ENCODE data around the gene MAST4.

The MAST4 gene

DNA sequence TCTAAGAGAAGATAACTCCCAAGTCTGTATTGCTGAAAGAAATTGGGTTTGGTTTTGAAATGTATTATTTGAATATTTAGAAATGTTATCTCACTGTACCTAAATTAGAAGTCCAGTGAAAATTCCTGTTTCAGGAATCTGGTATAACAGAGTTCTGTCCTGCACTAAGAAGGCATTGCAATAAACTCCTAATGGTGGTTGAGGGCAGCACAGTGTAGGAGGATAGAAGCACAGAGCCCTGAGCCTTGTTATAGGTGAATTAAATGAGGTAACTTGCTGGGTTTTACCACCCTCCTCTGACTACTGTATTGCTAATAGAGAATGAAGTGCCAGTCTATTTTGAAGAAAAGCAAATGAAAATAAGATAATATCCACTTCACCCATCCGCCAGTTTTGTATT, 457.0 kb downstream of the MAST4 start:
- Mint-ChIP-seq H3K27ac (no peak overlapping the region), H3K4me3 (no peak overlapping the region), H3K27me3 (no peaks in the 10 kb centered on the region), H3K9me3 (no peaks in the 10 kb centered on the region), H3K36me3 (ENCODE audit: insufficient read depth) (no peaks in the 10 kb centered on the region), H3K4me1 (ENCODE audit: low read depth in 2 of 2) (peaks cover 5 to 7% of the 10 kb centered on the region in 2 donors)
- ATAC-seq (replicated peaks) (no peak), DNase-seq (no peak)

DNA sequence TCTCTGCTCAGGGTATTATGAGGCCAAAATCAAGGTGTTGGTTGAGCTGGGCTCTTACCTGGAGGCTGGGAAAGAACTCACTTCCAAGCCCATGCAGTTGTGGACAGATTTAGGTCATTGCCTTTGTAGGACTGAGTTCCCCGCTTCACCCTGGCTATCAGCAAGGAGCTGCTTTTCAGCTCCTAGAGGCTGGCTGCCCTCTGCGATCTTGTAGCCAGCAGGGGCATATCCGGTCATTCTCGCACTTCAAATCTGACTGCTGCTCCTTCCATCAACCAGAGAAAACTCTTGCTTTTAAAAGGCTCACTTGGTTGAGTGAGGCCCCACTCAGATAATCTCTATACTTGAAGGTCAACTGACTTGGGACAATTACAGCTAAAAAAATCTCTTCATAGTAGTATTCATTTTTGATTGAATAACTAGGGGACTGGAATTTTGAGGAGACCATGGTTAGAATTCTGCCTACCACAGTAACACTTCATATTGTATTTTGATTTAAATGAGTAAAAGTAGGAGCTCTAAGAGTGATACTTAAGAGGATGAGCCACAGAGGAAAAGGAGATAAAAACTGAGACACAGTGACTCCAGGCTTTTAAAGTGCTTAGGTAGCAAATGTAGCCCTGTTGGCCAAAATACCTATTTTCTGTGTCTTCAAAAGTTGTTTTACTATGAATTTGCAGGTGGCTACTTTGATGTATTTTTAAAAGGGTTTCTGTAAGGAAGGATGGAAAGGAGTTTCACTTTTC, 463.0 kb downstream of the MAST4 start:
- Mint-ChIP-seq H3K9me3 (no peaks in the 10 kb centered on the region), H3K4me3 (no peak overlapping the region), H3K27me3 (no peaks in the 10 kb centered on the region), H3K36me3 (ENCODE audit: insufficient read depth) (no peaks in the 10 kb centered on the region), H3K4me1 (ENCODE audit: low read depth in 2 of 2) (no peaks in the 10 kb centered on the region), H3K27ac (no peak overlapping the region)
- DNase-seq, result no peak
- ATAC-seq (replicated peaks), result no peak

GRCh38 chr5:67059744-67060490, 463.7 kb downstream of the MAST4 start:
- H3K9me3 Mint-ChIP-seq, result no peaks in the 10 kb centered on the region
- no peaks in the 10 kb centered on the region for H3K4me1 Mint-ChIP-seq (ENCODE audit: low read depth in 2 of 2)
- no peak overlapping the region for H3K4me3 Mint-ChIP-seq
- no peaks in the 10 kb centered on the region for H3K27me3 Mint-ChIP-seq
- no peaks in the 10 kb centered on the region for H3K36me3 Mint-ChIP-seq (ENCODE audit: insufficient read depth)
- DNase-seq, result no peak
- no peak for ATAC-seq (replicated peaks)
- H3K27ac Mint-ChIP-seq, result no peak overlapping the region

GRCh38 chr5:67061511-67061910, 465.3 kb downstream of the MAST4 start:
- Mint-ChIP-seq H3K4me1 (ENCODE audit: low read depth in 2 of 2) (peaks cover 3 to 6% of the 10 kb centered on the region in 2 donors), H3K27me3 (no peaks in the 10 kb centered on the region), H3K4me3 (no peak overlapping the region), H3K27ac (no peak overlapping the region), H3K36me3 (ENCODE audit: insufficient read depth) (no peaks in the 10 kb centered on the region), H3K9me3 (no peaks in the 10 kb centered on the region)
- DNase-seq, result no peak
- no peak for ATAC-seq (replicated peaks)

DNA sequence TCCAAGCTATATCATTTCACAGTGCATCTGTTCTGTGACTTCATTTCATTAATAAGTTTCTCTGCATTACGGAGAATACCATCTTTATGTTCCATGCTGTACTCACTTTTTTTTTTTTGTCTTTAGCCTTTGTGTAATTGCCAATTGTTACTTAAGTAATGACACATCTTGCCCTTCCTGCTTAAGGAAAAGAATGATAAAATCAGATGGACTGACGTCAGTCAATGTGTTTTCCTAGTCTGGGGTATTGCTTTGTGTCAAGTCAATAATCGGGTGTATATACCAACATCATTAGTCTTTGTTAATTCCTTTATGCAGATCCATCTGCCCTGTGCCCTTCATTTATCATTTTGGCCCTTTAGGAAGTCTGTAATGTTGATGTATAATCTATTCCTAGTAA, 466.9 kb downstream of the MAST4 start:
- H3K27me3 Mint-ChIP-seq, result no peaks in the 10 kb centered on the region
- H3K9me3 Mint-ChIP-seq, result no peaks in the 10 kb centered on the region
- H3K36me3 Mint-ChIP-seq (ENCODE audit: insufficient read depth), result no peaks in the 10 kb centered on the region
- ATAC-seq (replicated peaks) (no peak), DNase-seq (no peak)
- H3K27ac Mint-ChIP-seq, result no peak overlapping the region
- no peak overlapping the region for H3K4me3 Mint-ChIP-seq
- H3K4me1 Mint-ChIP-seq (ENCODE audit: low read depth in 2 of 2), result peaks cover 3 to 6% of the 10 kb centered on the region in 2 donors

- Mint-ChIP-seq H3K4me3 (no peak overlapping the region), H3K4me1 (ENCODE audit: low read depth in 2 of 2) (peaks cover 3 to 6% of the 10 kb centered on the region in 2 donors), H3K36me3 (ENCODE audit: insufficient read depth) (no peaks in the 10 kb centered on the region), H3K27me3 (no peaks in the 10 kb centered on the region), H3K27ac (no peak overlapping the region), H3K9me3 (no peaks in the 10 kb centered on the region)
- no peak for DNase-seq
- ATAC-seq (replicated peaks), result no peak
Measured at GRCh38 chr5:67063791-67064190, 467.6 kb downstream of the MAST4 start.

DNA sequence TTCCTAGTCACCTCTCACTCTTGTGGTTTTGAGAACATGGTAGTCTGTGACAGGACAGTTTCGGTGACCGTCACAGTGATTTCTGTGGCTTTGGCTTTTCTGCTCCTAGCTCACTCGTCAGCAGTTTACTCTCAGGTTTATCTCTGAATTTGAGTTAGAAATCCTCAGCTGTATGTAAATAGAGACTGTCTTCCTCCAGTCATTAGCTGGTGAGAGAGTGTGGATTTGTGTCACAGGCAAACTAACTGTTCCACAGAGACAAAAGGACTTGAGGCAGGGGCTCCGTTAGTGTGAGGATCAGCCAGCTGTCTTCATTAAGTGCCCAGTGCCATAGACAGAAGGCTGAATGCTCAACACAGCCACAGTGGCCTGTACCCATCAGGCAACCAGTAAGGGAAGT, 469.0 kb downstream of the MAST4 start:
- no peak for DNase-seq
- ATAC-seq (replicated peaks), result no peak
- H3K27ac Mint-ChIP-seq, result no peak overlapping the region
- H3K27me3 Mint-ChIP-seq, result no peaks in the 10 kb centered on the region
- H3K9me3 Mint-ChIP-seq, result no peaks in the 10 kb centered on the region
- no peak overlapping the region for H3K4me3 Mint-ChIP-seq
- H3K36me3 Mint-ChIP-seq (ENCODE audit: insufficient read depth), result no peaks in the 10 kb centered on the region
- peaks cover 3 to 6% of the 10 kb centered on the region in 2 donors for H3K4me1 Mint-ChIP-seq (ENCODE audit: low read depth in 2 of 2)

- Mint-ChIP-seq H3K9me3 (no peaks in the 10 kb centered on the region), H3K4me3 (no peak overlapping the region), H3K27me3 (no peaks in the 10 kb centered on the region), H3K4me1 (ENCODE audit: low read depth in 2 of 2) (peaks cover 3 to 6% of the 10 kb centered on the region in 2 donors), H3K36me3 (ENCODE audit: insufficient read depth) (no peaks in the 10 kb centered on the region), H3K27ac (no peak overlapping the region)
- ATAC-seq (replicated peaks) (no peak), DNase-seq (no peak)
Measured at GRCh38 chr5:67065696-67066095, 469.5 kb downstream of the MAST4 start.

GRCh38 chr5:67066815-67067214, 470.6 kb downstream of the MAST4 start:
- Mint-ChIP-seq H3K27me3 (no peaks in the 10 kb centered on the region), H3K27ac (no peak overlapping the region), H3K9me3 (no peaks in the 10 kb centered on the region), H3K4me3 (no peak overlapping the region), H3K36me3 (ENCODE audit: insufficient read depth) (no peaks in the 10 kb centered on the region), H3K4me1 (ENCODE audit: low read depth in 2 of 2) (peaks cover 3 to 6% of the 10 kb centered on the region in 2 donors)
- ATAC-seq (replicated peaks) (no peak), DNase-seq (no peak)

DNA sequence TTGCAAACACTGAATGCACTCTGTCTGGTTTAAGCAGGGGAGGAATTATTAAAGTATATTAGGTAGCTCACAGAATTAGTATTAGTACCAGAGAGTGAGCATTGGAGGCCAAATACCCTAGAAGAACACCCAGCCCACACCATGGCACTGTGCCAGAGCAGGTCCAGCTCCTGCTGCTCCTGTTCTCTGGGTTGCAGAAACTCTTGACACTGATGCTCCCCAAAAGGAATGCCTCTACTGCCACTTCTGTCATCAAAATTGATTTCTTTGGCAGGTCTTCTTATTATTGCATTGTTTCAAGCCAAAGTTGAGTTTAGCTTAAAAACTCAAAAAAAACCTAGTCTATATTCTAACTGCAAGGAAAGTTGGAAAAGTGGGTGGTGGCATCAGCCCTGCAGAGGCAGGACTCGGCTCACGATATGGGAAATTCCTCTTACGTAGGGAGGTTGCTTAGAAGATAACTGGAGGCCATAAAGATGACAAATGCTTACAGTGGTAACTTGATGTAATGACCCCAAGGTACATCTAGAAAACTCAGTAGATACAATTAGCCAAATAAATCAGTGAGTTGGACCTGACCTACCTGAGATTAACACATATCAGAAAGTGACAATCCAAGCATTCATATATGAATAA, 477.0 kb downstream of the MAST4 start:
- no peaks in the 10 kb centered on the region for H3K4me1 Mint-ChIP-seq (ENCODE audit: low read depth in 2 of 2)
- H3K27me3 Mint-ChIP-seq, result no peaks in the 10 kb centered on the region
- no peak for DNase-seq
- no peaks in the 10 kb centered on the region for H3K9me3 Mint-ChIP-seq
- ATAC-seq (replicated peaks), result no peak
- no peak overlapping the region for H3K4me3 Mint-ChIP-seq
- no peaks in the 10 kb centered on the region for H3K36me3 Mint-ChIP-seq (ENCODE audit: insufficient read depth)
- no peak overlapping the region for H3K27ac Mint-ChIP-seq

GRCh38 chr5:67077296-67077695, 481.1 kb downstream of the MAST4 start:
- no peak overlapping the region for H3K27ac Mint-ChIP-seq
- ATAC-seq (replicated peaks) (no peak), DNase-seq (no peak)
- H3K4me3 Mint-ChIP-seq, result no peak overlapping the region
- H3K4me1 Mint-ChIP-seq (ENCODE audit: low read depth in 2 of 2), result peaks cover 4% of the 10 kb centered on the region in 2 donors
- no peaks in the 10 kb centered on the region for H3K9me3 Mint-ChIP-seq
- no peaks in the 10 kb centered on the region for H3K36me3 Mint-ChIP-seq (ENCODE audit: insufficient read depth)
- no peaks in the 10 kb centered on the region for H3K27me3 Mint-ChIP-seq

DNA sequence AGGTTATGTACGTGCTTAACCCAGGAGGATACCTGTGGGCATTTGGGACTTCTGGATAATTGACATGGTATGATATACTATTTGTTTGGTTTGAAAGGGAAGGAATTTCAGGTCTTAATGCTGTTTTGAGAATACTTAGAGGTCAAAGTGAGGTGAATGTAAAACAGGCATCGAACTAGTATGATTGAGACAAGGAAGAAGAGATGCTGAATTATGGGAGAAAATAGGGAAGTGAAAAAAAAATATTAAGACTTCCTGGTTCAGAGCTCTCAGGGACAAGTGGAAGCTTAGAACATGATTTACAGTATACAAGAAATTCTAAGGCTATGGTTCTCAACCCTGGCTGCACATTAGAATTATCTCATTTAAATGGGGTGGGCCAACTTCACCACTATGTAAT, 485.1 kb downstream of the MAST4 start:
- no peaks in the 10 kb centered on the region for H3K9me3 Mint-ChIP-seq
- ATAC-seq (replicated peaks) (no peak), DNase-seq (no peak)
- no peak overlapping the region for H3K27ac Mint-ChIP-seq
- no peaks in the 10 kb centered on the region for H3K36me3 Mint-ChIP-seq (ENCODE audit: insufficient read depth)
- H3K4me1 Mint-ChIP-seq (ENCODE audit: low read depth in 2 of 2), result peaks cover 4% of the 10 kb centered on the region in 2 donors
- H3K4me3 Mint-ChIP-seq, result no peak overlapping the region
- no peaks in the 10 kb centered on the region for H3K27me3 Mint-ChIP-seq

GRCh38 chr5:67082941-67083340, 486.7 kb downstream of the MAST4 start:
- H3K36me3 Mint-ChIP-seq (ENCODE audit: insufficient read depth), result no peaks in the 10 kb centered on the region
- H3K27ac Mint-ChIP-seq, result no peak overlapping the region
- H3K9me3 Mint-ChIP-seq, result no peaks in the 10 kb centered on the region
- H3K4me3 Mint-ChIP-seq, result no peak overlapping the region
- peaks cover 4% of the 10 kb centered on the region in 2 donors for H3K4me1 Mint-ChIP-seq (ENCODE audit: low read depth in 2 of 2)
- no peak for ATAC-seq (replicated peaks)
- no peaks in the 10 kb centered on the region for H3K27me3 Mint-ChIP-seq
- DNase-seq, result no peak

- no peaks in the 10 kb centered on the region for H3K4me1 Mint-ChIP-seq (ENCODE audit: low read depth in 2 of 2)
- ATAC-seq (replicated peaks), result no peak
- no peaks in the 10 kb centered on the region for H3K9me3 Mint-ChIP-seq
- no peak overlapping the region for H3K27ac Mint-ChIP-seq
- H3K27me3 Mint-ChIP-seq, result no peaks in the 10 kb centered on the region
- no peak overlapping the region for H3K4me3 Mint-ChIP-seq
- DNase-seq, result no peak
- no peaks in the 10 kb centered on the region for H3K36me3 Mint-ChIP-seq (ENCODE audit: insufficient read depth)
Measured at GRCh38 chr5:67085616-67086015, 489.4 kb downstream of the MAST4 start.
